Hepatocyte (in vitro differentiated cells): ENCODE results near the gene VPS41. TPM values are rescaled to one million over a fixed set of nuclear protein-coding genes. Genes with fewer than 3 reads are reported as not detected.

ENCODE experiments used
- DNase-seq: peaks from one replicate; pipeline ENCODE4 v3.0.0-alpha.2; 2016; ENCODE audit warnings: low spot score
- H2AFZ ChIP-seq: fragments of 200-600 bp; sonication (generic); 2 replicates; pipeline ENCODE4 v1.6.0; 2016; ENCODE audit warnings: antibody characterized with exemption, mild to moderate bottlenecking
- H3K27ac ChIP-seq: fragments of 200-600 bp; sonication (generic); 2 replicates; pipeline ENCODE4 v1.5.1; 2016; ENCODE audit warnings: mild to moderate bottlenecking
- H3K27me3 ChIP-seq: fragments of 200-600 bp; sonication (generic); 2 replicates; pipeline ENCODE4 v1.6.1; 2016
- H3K36me3 ChIP-seq: fragments of 200-600 bp; sonication (generic); replicated peaks from 2 replicates; pipeline ENCODE4 v1.5.1; 2016; ENCODE audit warnings: low read depth; ENCODE audit not compliant: insufficient read depth
- H3K4me1 ChIP-seq: fragments of 200-600 bp; sonication (generic); 2 replicates; pipeline ENCODE4 v1.5.1; 2016; ENCODE audit warnings: mild to moderate bottlenecking, moderate library complexity; ENCODE audit not compliant: insufficient read depth
- H3K4me2 ChIP-seq: fragments of 200-600 bp; sonication (generic); 2 replicates; pipeline ENCODE4 v1.6.0; 2016
- H3K4me3 ChIP-seq: fragments of 200-600 bp; sonication (generic); 2 replicates; pipeline ENCODE4 v1.5.1; 2016; ENCODE audit warnings: mild to moderate bottlenecking
- H3K79me2 ChIP-seq: fragments of 200-600 bp; sonication (generic); 2 replicates; pipeline ENCODE4 v1.6.0; 2017; ENCODE audit warnings: mild to moderate bottlenecking
- H3K9me2 ChIP-seq: fragments of 200-600 bp; sonication (generic); replicated peaks from 2 replicates; pipeline ENCODE4 v1.6.0; 2017; ENCODE audit warnings: mild to moderate bottlenecking; ENCODE audit not compliant: insufficient read depth
- H3K9me3 ChIP-seq: fragments of 200-600 bp; sonication (generic); 2 replicates; pipeline ENCODE4 v1.5.1; 2016; ENCODE audit warnings: low read depth, mild to moderate bottlenecking
- H4K20me1 ChIP-seq: fragments of 200-600 bp; sonication (generic); 2 replicates; pipeline ENCODE4 v1.6.0; 2016; ENCODE audit warnings: mild to moderate bottlenecking; ENCODE audit not compliant: insufficient read depth, poor library complexity, severe bottlenecking
- CTCF ChIP-seq: fragments of 200-600 bp; sonication (generic); IDR thresholded peaks from 2 replicates; pipeline ENCODE4 v1.5.1; 2016; ENCODE audit warnings: antibody characterized with exemption, mild to moderate bottlenecking; ENCODE audit not compliant: poor library complexity
- EZH2 ChIP-seq: fragments of 200-600 bp; sonication (generic); IDR thresholded peaks from 2 replicates; pipeline ENCODE4 v1.6.1; 2016; ENCODE audit warnings: antibody characterized with exemption, mild to moderate bottlenecking, borderline replicate concordance
- EZH2phosphoT487 ChIP-seq: fragments of 200-600 bp; sonication (generic); IDR thresholded peaks from one replicate; pipeline ENCODE4 v1.6.1; 2018; ENCODE audit warnings: antibody characterized with exemption, mild to moderate bottlenecking, low read depth, moderate library complexity; ENCODE audit not compliant: unreplicated experiment, severe bottlenecking
- whole genome bisulfite sequencing: methylation state at CpG from one replicate; pipeline ENCODE4 v1.1.6; 2016; ENCODE audit warnings: low lambda C conversion rate; ENCODE audit errors: missing lambda C conversion rate; 5-methylcytosine and 5-hydroxymethylcytosine counted together
- polyA plus RNA-seq: library from polyadenylated mRNA; unstranded; fragments of >200 nt; fragmentation: Nextera tagmentation; extraction: Ambion mirVana; gene quantifications from 2 replicates; pipeline ENCODE4 v1.2.1, GENCODE V29; 2016
- total RNA-seq: library from RNA; depleted of rRNA; stranded (reverse); fragments of >200 nt; gene quantifications from 2 replicates; pipeline ENCODE4 v1.2.3, GENCODE V29; 2014

Gene VPS41
- 53.0 and 70.9 TPM in 2 replicates for total RNA-seq
- 40.1 and 43.6 TPM in 2 replicates for polyA plus RNA-seq

GRCh38 chr7:38908759-38909335 lies at the start of gene VPS41:
Gene VPS41, minus strand, starts transcription at chr7:38909191. Its CDS starts 17 bp downstream, at chr7:38909174.
- Histone ChIP-seq H3K4me1 (no peaks in the 10 kb centered on the region), H4K20me1 (no peaks in the 10 kb centered on the region), H3K9me2 (no peaks in the 10 kb centered on the region), H3K4me2 (peak within 1 kb of the TSS; percentile 85), H3K27ac (peak within 1 kb of the TSS; percentile 45), H3K9me3 (no peaks in the 10 kb centered on the region), H3K27me3 (no peaks in the 10 kb centered on the region), H3K79me2 (peaks cover 42% of the 10 kb centered on the region), H2AFZ (peak within 1 kb of the TSS; percentile 94), H3K4me3 (peak within 1 kb of the TSS; percentile 89), H3K36me3 (no peaks in the 10 kb centered on the region)
- TF ChIP-seq EZH2, result no peak
- TF ChIP-seq EZH2phosphoT487, result no peak
- no peak for TF ChIP-seq CTCF
- WGBS, result 1% methylated on average over 17 of the region's 20 CpGs
- peak; percentile 85 for DNase-seq

- H3K79me2 ChIP-seq, result no peaks in the 10 kb centered on the region
- no peak overlapping the region for H3K4me2 ChIP-seq
- no peaks in the 10 kb centered on the region for H3K9me3 ChIP-seq
- H3K4me3 ChIP-seq, result no peak overlapping the region
- no peak for DNase-seq
- H4K20me1 ChIP-seq, result no peaks in the 10 kb centered on the region
- H3K36me3 ChIP-seq, result no peaks in the 10 kb centered on the region
- WGBS, result 76% methylated on average over 5 of the region's 5 CpGs
- no peaks in the 10 kb centered on the region for H3K27me3 ChIP-seq
- H3K9me2 ChIP-seq, result no peaks in the 10 kb centered on the region
- no peak overlapping the region for H3K27ac ChIP-seq
- no peak overlapping the region for H2AFZ ChIP-seq
- TF ChIP-seq EZH2, result no peak
- no peak for TF ChIP-seq EZH2phosphoT487
- no peak for TF ChIP-seq CTCF
- H3K4me1 ChIP-seq, result no peaks in the 10 kb centered on the region
Observed at GRCh38 chr7:38955892-38956291, 46.9 kb upstream of the VPS41 start.

- H3K9me2 ChIP-seq, result no peaks in the 10 kb centered on the region
- H3K27me3 ChIP-seq, result no peaks in the 10 kb centered on the region
Observed at GRCh38 chr7:38953971-38954370, 45.0 kb upstream of the VPS41 start.

More at GRCh38 chr7:38953971-38954370, 45.0 kb upstream of the VPS41 start:
- Histone ChIP-seq H3K4me3 (no peak overlapping the region), H3K9me3 (no peaks in the 10 kb centered on the region), H2AFZ (no peak overlapping the region), H3K27ac (no peak overlapping the region), H3K4me2 (no peak overlapping the region), H4K20me1 (no peaks in the 10 kb centered on the region), H3K79me2 (no peaks in the 10 kb centered on the region), H3K36me3 (no peaks in the 10 kb centered on the region), H3K4me1 (no peaks in the 10 kb centered on the region)
- 96% methylated on average over 4 of the region's 4 CpGs for WGBS
- TF ChIP-seq CTCF (no peak), EZH2phosphoT487 (no peak), EZH2 (no peak)
- DNase-seq, result no peak
